Gastroesophageal sphincter (tissue), 4 donors: Measurements from ENCODE around the gene SCEL. TPM values are rescaled to one million over a fixed set of nuclear protein-coding genes. Genes with fewer than 3 reads are reported as not detected.

Experiments used
- ATAC-seq: fragments of 150-250 bp; one replicate; pipeline ENCODE4 v1.9.1; 2016; ENCODE audit warnings: mild to moderate bottlenecking, moderate library complexity
- H3K27ac ChIP-seq, 4 donors: fragments of 200-600 bp; sonication (generic) in 3 of 4; 1 replicate in 3 of 4; 2 replicates in 1 of 4; pipeline ENCODE4 v1.5.1; 2016 to 2019
- H3K27me3 ChIP-seq: fragments of 200-600 bp; sonication (generic); one replicate; pipeline ENCODE4 v1.5.1; 2019
- H3K36me3 ChIP-seq, 2 donors: fragments of 200-600 bp; sonication (generic); one replicate each; pipeline ENCODE4 v1.5.1; 2019; ENCODE audit warnings: control low read depth in 1 of 2
- H3K4me1 ChIP-seq, 3 donors: fragments of 200-600 bp; sonication (generic); 1 replicate in 2 of 3; 2 replicates in 1 of 3; pipeline ENCODE4 v1.5.1; 2016 to 2019; ENCODE audit warnings: control low read depth in 2 of 3
- H3K4me3 ChIP-seq, 2 donors: fragments of 200-600 bp; sonication (generic); one replicate each; pipeline ENCODE4 v1.5.1; 2019; ENCODE audit warnings: mild to moderate bottlenecking in 1 of 2, moderate library complexity in 1 of 2
- H3K9me3 ChIP-seq, 3 donors: fragments of 200-600 bp; sonication (generic); one replicate each; pipeline ENCODE4 v1.5.1; 2017 to 2019; ENCODE audit warnings: control low read depth in 2 of 3
- CTCF ChIP-seq, 4 experiments: fragments of 200-600 bp in 2 of 4; fragments of 450-650 bp in 2 of 4; sonication (generic) in 1 of 4; IDR thresholded peaks; one replicate each; pipeline ENCODE4 v1.5.1; 2017 to 2019; ENCODE audit warnings: antibody characterized with exemption in 4 of 4, mild to moderate bottlenecking in 2 of 4, moderate library complexity in 2 of 4
- EP300 ChIP-seq: sonication (generic); formaldehyde crosslinking; IDR thresholded peaks from one replicate; pipeline ENCODE4 v1.6.1; 2017; ENCODE audit warnings: antibody characterized with exemption, mild to moderate bottlenecking
- POLR2A ChIP-seq, 2 donors: fragments of 450-650 bp; IDR thresholded peaks; one replicate each; pipeline ENCODE4 v1.6.1; 2017; ENCODE audit warnings: antibody characterized with exemption in 2 of 2, mild to moderate bottlenecking in 2 of 2, moderate library complexity in 1 of 2
- POLR2AphosphoS5 ChIP-seq: sonication (generic); formaldehyde crosslinking; IDR thresholded peaks from one replicate; pipeline ENCODE4 v1.6.1; 2017; ENCODE audit warnings: antibody characterized with exemption
- WGBS, 2 donors: methylation state at CpG; one replicate each; pipeline ENCODE4 v1.1.5; 2018; ENCODE audit warnings: low coverage in 1 of 2; 5-methylcytosine and 5-hydroxymethylcytosine counted together
- small RNA-seq, 4 donors: library from RNA; depleted of rRNA; stranded (forward); fragments of <200 nt; gene quantifications; one replicate each; pipeline ENCODE3, GENCODE V24; 2016
- total RNA-seq, 4 donors: library from RNA; depleted of rRNA; stranded (reverse); fragments of >200 nt; gene quantifications; one replicate each; pipeline ENCODE4 v1.1.0, GENCODE V29; 2016

Gene SCEL
- total RNA-seq, 4 donors from 2014 or later, result 0.54 to 14.6 (median 1.0) TPM

GRCh38 chr13:77692746-77693448 is 157.4 kb downstream of the SCEL start:
- no peak for ATAC-seq
- 8 to 21% methylated on average over 2 of the region's 2 CpGs for WGBS, 2 donors
- Histone ChIP-seq H3K27ac (no peak overlapping the region), H3K36me3 (no peaks in the 10 kb centered on the region), H3K4me3 (no peak overlapping the region), H3K9me3 (no peaks in the 10 kb centered on the region), H3K27me3 (no peaks in the 10 kb centered on the region), H3K4me1 (peaks cover 0 to 19% (median 0%) of the 10 kb centered on the region in 3 donors)
- TF ChIP-seq EP300 (no peak), CTCF (IDR thresholded peaks at IDR 0.05) (no peak), POLR2A (IDR thresholded peaks at IDR 0.05) (no peak), POLR2AphosphoS5 (no peak)

- Histone ChIP-seq H3K36me3 (no peaks in the 10 kb centered on the region), H3K9me3 (no peaks in the 10 kb centered on the region), H3K4me1 (peaks cover 0 to 23% (median 0%) of the 10 kb centered on the region in 3 donors), H3K4me3 (no peak overlapping the region), H3K27ac (no peak overlapping the region), H3K27me3 (peaks cover 4% of the 10 kb centered on the region)
- ATAC-seq, result no peak
- WGBS, 2 donors, result 45 to 72% methylated on average over 2 of the region's 2 CpGs
- TF ChIP-seq CTCF (IDR thresholded peaks at IDR 0.05), result no peak
- TF ChIP-seq POLR2AphosphoS5, result no peak
- TF ChIP-seq EP300, result no peak
- no peak for TF ChIP-seq POLR2A (IDR thresholded peaks at IDR 0.05)
These were observed 158.0 kb downstream of the SCEL start for GRCh38 chr13:77693449-77693940.

Small RNAs within 50 kb of the gene (small RNA-seq; reads per million reads assigned to genes)
- gene RNY3P7 (0 reads per million in 4 donors), gene SPTLC1P5 (0 reads per million in 4 donors)

Other genes starting within 250 kb of the SCEL start
- gene MYCBP2, start 208.6 kb upstream of the SCEL start, total RNA-seq, result 100 to 1,000 TPM; 116 to 148 (median 119) TPM
- 10 to 100 TPM in 3 of 4 donors, 1 to 10 TPM in 1; 8.9 to 17.3 (median 15.5) TPM for gene SLAIN1, start 162.0 kb downstream of the SCEL start, total RNA-seq